Testis (tissue), 3 donors: Measurements from ENCODE around the gene LNX1. TPM values are rescaled to one million over a fixed set of nuclear protein-coding genes. Genes with fewer than 3 reads are reported as not detected.

ENCODE experiments used
- DNase-seq: peaks from one replicate; pipeline ENCODE4 v3.0.0-alpha.2; 2019
- H3K27ac ChIP-seq, 2 donors: fragments of 200-600 bp; sonication (generic); one replicate each; pipeline ENCODE4 v1.5.1; 2019
- H3K27me3 ChIP-seq: fragments of 200-600 bp; sonication (generic); one replicate; pipeline ENCODE4 v1.5.1; 2019
- H3K36me3 ChIP-seq: fragments of 200-600 bp; sonication (generic); one replicate; pipeline ENCODE4 v1.5.1; 2017; ENCODE audit warnings: low read depth; ENCODE audit errors: missing control alignments
- H3K4me1 ChIP-seq: fragments of 200-600 bp; sonication (generic); one replicate; pipeline ENCODE4 v1.5.1; 2019
- H3K4me3 ChIP-seq, 2 donors: fragments of 200-600 bp; sonication (generic); one replicate each; pipeline ENCODE4 v1.5.1; 2017 to 2019
- H3K9me3 ChIP-seq: fragments of 200-600 bp; sonication (generic); one replicate; pipeline ENCODE4 v1.5.1; 2017
- CTCF ChIP-seq, 3 experiments: fragments of 450-650 bp in 2 of 3; fragments of 200-600 bp in 1 of 3; sonication (generic) in 1 of 3; IDR thresholded peaks; one replicate each; pipeline ENCODE4 v1.5.1; 2016 to 2019; ENCODE audit warnings: antibody characterized with exemption in 3 of 3, mild to moderate bottlenecking in 2 of 3, moderate library complexity in 1 of 3
- POLR2A ChIP-seq: fragments of 450-650 bp; IDR thresholded peaks from one replicate; pipeline ENCODE4 v1.6.1; 2017; ENCODE audit warnings: antibody characterized with exemption, mild to moderate bottlenecking, moderate library complexity
- WGBS, 2 donors: methylation state at CpG; one replicate each; pipeline ENCODE4 v1.1.5; 2018; 5-methylcytosine and 5-hydroxymethylcytosine counted together
- intact Hi-C: fragments of 100-400 bp; cut with DNase I; formaldehyde crosslinking; loops from one replicate; pipeline ENCODE4 v1.15.1; 2023; ENCODE audit warnings: low total_unique reads
- polyA plus RNA-seq: library from polyadenylated mRNA; stranded (reverse); fragments of 350-450 nt; fragmentation: Illumina TruSeq; extraction: RNeasy Lipid Tissue Mini Kit (QIAGEN cat#74804); gene quantifications from one replicate; pipeline ENCODE4 v1.2.3, GENCODE V29; 2014; ENCODE audit warnings: low read depth, low replicate concordance; ENCODE audit not compliant: insufficient read depth
- total RNA-seq, 2 donors: library from RNA; depleted of rRNA; stranded (reverse); fragments of >200 nt; gene quantifications; one replicate each; pipeline ENCODE4 v1.2.3, GENCODE V29; 2016

Gene LNX1
- total and polyA plus RNA-seq, 3 donors from 2014 or later: 4.3 to 8.3 (median 5.8) TPM

GRCh38 chr4:53586121-53586816, 5.0 kb downstream of the LNX1 start:
- no peaks in the 10 kb centered on the region for H3K9me3 ChIP-seq
- no peak overlapping the region for H3K27ac ChIP-seq
- no peaks in the 10 kb centered on the region for H3K4me1 ChIP-seq
- H3K27me3 ChIP-seq: no peaks in the 10 kb centered on the region
- no peak for TF ChIP-seq POLR2A
- no peak for TF ChIP-seq CTCF (IDR thresholded peaks at IDR 0.05)
- no peak for DNase-seq
- no peak overlapping the region for H3K4me3 ChIP-seq
- intact Hi-C loops: no loop called here
- 87 to 90% methylated on average over 6 of the region's 6 CpGs for WGBS, 2 donors
- H3K36me3 ChIP-seq: no peaks in the 10 kb centered on the region

GRCh38 chr4:53584658-53585057, 6.6 kb downstream of the LNX1 start:
- 81 to 83% methylated on average over 4 of the region's 4 CpGs for WGBS, 2 donors
- no peaks in the 10 kb centered on the region for H3K36me3 ChIP-seq
- no peaks in the 10 kb centered on the region for H3K4me1 ChIP-seq
- no peak for TF ChIP-seq CTCF (IDR thresholded peaks at IDR 0.05)
- no peak for TF ChIP-seq POLR2A
- H3K27me3 ChIP-seq: no peaks in the 10 kb centered on the region
- H3K27ac ChIP-seq: no peak overlapping the region
- no peak for DNase-seq
- H3K4me3 ChIP-seq: no peak overlapping the region
- H3K9me3 ChIP-seq: no peaks in the 10 kb centered on the region
- intact Hi-C loops: no loop called here

GRCh38 chr4:53583513-53583912, 7.8 kb downstream of the LNX1 start:
- H3K9me3 ChIP-seq: no peaks in the 10 kb centered on the region
- WGBS, 2 donors: 79 to 82% methylated on average over 3 of the region's 3 CpGs
- TF ChIP-seq CTCF (IDR thresholded peaks at IDR 0.05) (no peak), POLR2A (no peak)
- no peaks in the 10 kb centered on the region for H3K27me3 ChIP-seq
- DNase-seq: no peak
- H3K27ac ChIP-seq: no peak overlapping the region
- H3K4me1 ChIP-seq: no peaks in the 10 kb centered on the region
- intact Hi-C loops: no loop called here
- H3K4me3 ChIP-seq: no peak overlapping the region
- no peaks in the 10 kb centered on the region for H3K36me3 ChIP-seq

GRCh38 chr4:53582194-53582593, 9.1 kb downstream of the LNX1 start:
- WGBS, 2 donors: 51 to 61% methylated on average over 4 of the region's 4 CpGs
- TF ChIP-seq POLR2A (no peak), CTCF (IDR thresholded peaks at IDR 0.05) (no peak)

GRCh38 chr4:53580274-53580673, 11.0 kb downstream of the LNX1 start:
- no peaks in the 10 kb centered on the region for H3K4me1 ChIP-seq
- no peaks in the 10 kb centered on the region for H3K27me3 ChIP-seq
- H3K27ac ChIP-seq: no peak overlapping the region
- no peak for DNase-seq
- TF ChIP-seq POLR2A (no peak), CTCF (IDR thresholded peaks at IDR 0.05) (no peak)
- no peaks in the 10 kb centered on the region for H3K36me3 ChIP-seq
- no peaks in the 10 kb centered on the region for H3K9me3 ChIP-seq
- intact Hi-C loops: no loop called here
- no peak overlapping the region for H3K4me3 ChIP-seq
- 78 to 86% methylated on average over 3 of the region's 3 CpGs for WGBS, 2 donors

More at GRCh38 chr4:53582194-53582593, 9.1 kb downstream of the LNX1 start:
- DNase-seq: no peak
- Histone ChIP-seq H3K9me3 (no peaks in the 10 kb centered on the region), H3K4me3 (no peak overlapping the region), H3K4me1 (no peaks in the 10 kb centered on the region), H3K27ac (no peak overlapping the region), H3K36me3 (no peaks in the 10 kb centered on the region), H3K27me3 (no peaks in the 10 kb centered on the region)
- intact Hi-C loops: no loop called here
